Smooth muscle cell (in vitro differentiated cells): ENCODE data around the gene SLC22A17. TPM values are rescaled to one million over a fixed set of nuclear protein-coding genes. Genes with fewer than 3 reads are reported as not detected.

Source experiments
- DNase-seq: peaks from one replicate; lab custom pipeline; 2025; ENCODE audit not compliant: unreplicated experiment; lab: John Stamatoyannopoulos, UW
- H2AFZ ChIP-seq: fragments of 200-600 bp; sonication (generic); 2 replicates; pipeline ENCODE4 v1.6.0; 2016; ENCODE audit warnings: antibody characterized with exemption, low read depth, mild to moderate bottlenecking
- H3F3A ChIP-seq: fragments of 200-600 bp; sonication (generic); 2 replicates; pipeline ENCODE4 v1.6.0; 2017; ENCODE audit warnings: antibody characterized with exemption, low read depth
- H3K27ac ChIP-seq: fragments of 200-600 bp; sonication (generic); 2 replicates; pipeline ENCODE4 v1.5.1; 2016; ENCODE audit warnings: low read depth, mild to moderate bottlenecking
- H3K27me3 ChIP-seq: fragments of 200-600 bp; sonication (generic); 2 replicates; pipeline ENCODE4 v1.6.1; 2016; ENCODE audit warnings: low read depth, mild to moderate bottlenecking
- H3K36me3 ChIP-seq: fragments of 200-600 bp; sonication (generic); 2 replicates; pipeline ENCODE4 v1.5.1; 2016; ENCODE audit warnings: low read depth
- H3K4me1 ChIP-seq: fragments of 200-600 bp; sonication (generic); 2 replicates; pipeline ENCODE4 v1.5.1; 2016; ENCODE audit warnings: low read depth
- H3K4me2 ChIP-seq: fragments of 200-600 bp; sonication (generic); 2 replicates; pipeline ENCODE4 v1.6.0; 2016; ENCODE audit warnings: mild to moderate bottlenecking
- H3K4me3 ChIP-seq: fragments of 200-600 bp; sonication (generic); 2 replicates; pipeline ENCODE4 v1.5.1; 2016; ENCODE audit warnings: mild to moderate bottlenecking
- H3K79me2 ChIP-seq: fragments of 200-600 bp; sonication (generic); 2 replicates; pipeline ENCODE4 v1.6.0; 2016; ENCODE audit warnings: low read depth, mild to moderate bottlenecking
- H3K9ac ChIP-seq: fragments of 200-600 bp; sonication (generic); 2 replicates; pipeline ENCODE4 v1.6.0; 2016; ENCODE audit warnings: low read depth
- H3K9me3 ChIP-seq: fragments of 200-600 bp; sonication (generic); replicated peaks from 2 replicates; pipeline ENCODE4 v1.5.1; 2016; ENCODE audit warnings: low read depth
- H4K20me1 ChIP-seq: fragments of 200-600 bp; sonication (generic); 2 replicates; pipeline ENCODE4 v1.6.0; 2016; ENCODE audit warnings: low read depth
- CTCF ChIP-seq: fragments of 200-600 bp; sonication (generic); IDR thresholded peaks from 2 replicates; pipeline ENCODE4 v1.5.1; 2017; ENCODE audit warnings: borderline replicate concordance, mild to moderate bottlenecking, antibody characterized with exemption; ENCODE audit not compliant: insufficient read depth, poor library complexity, severe bottlenecking
- WGBS: methylation state at CpG from one replicate; pipeline ENCODE4 v1.1.7; 2016; ENCODE audit warnings: low lambda C conversion rate; 5-methylcytosine and 5-hydroxymethylcytosine counted together
- polyA plus RNA-seq: library from polyadenylated mRNA; unstranded; fragments of >200 nt; fragmentation: Nextera tagmentation; extraction: Ambion mirVana; gene quantifications from 2 replicates; pipeline ENCODE4 v1.2.1, GENCODE V29; 2016
- total RNA-seq: library from RNA; depleted of rRNA; stranded (reverse); fragments of >200 nt; gene quantifications from 2 replicates; pipeline ENCODE4 v1.2.3, GENCODE V29; 2014

The SLC22A17 gene
- total and polyA plus RNA-seq, 2 experiments from 2014 or later, result 81.0 to 127 TPM

- no peak overlapping the region for H2AFZ ChIP-seq
- no peak overlapping the region for H3K4me3 ChIP-seq
- H3K27ac ChIP-seq, result peak overlapping the region; percentile 80
- no peak for DNase-seq
- H4K20me1 ChIP-seq, result peaks cover 41% of the 10 kb centered on the region
- no peaks in the 10 kb centered on the region for H3K9me3 ChIP-seq
- H3F3A ChIP-seq, result peaks cover 32% of the 10 kb centered on the region
- H3K4me2 ChIP-seq, result no peak overlapping the region
- no peak for TF ChIP-seq CTCF
- H3K36me3 ChIP-seq, result no peaks in the 10 kb centered on the region
- peak overlapping the region; percentile 26 for H3K9ac ChIP-seq
- H3K27me3 ChIP-seq, result no peaks in the 10 kb centered on the region
- peaks cover 33% of the 10 kb centered on the region for H3K4me1 ChIP-seq
- peaks cover 49% of the 10 kb centered on the region for H3K79me2 ChIP-seq
Measured at GRCh38 chr14:23361320-23361719, 8.6 kb upstream of the SLC22A17 start.

- no peak overlapping the region for H2AFZ ChIP-seq
- no peak overlapping the region for H3K9ac ChIP-seq
- no peak overlapping the region for H3K4me2 ChIP-seq
- peaks cover 47% of the 10 kb centered on the region for H3K79me2 ChIP-seq
- H3F3A ChIP-seq, result peaks cover 29% of the 10 kb centered on the region
- no peak for TF ChIP-seq CTCF
- H3K4me1 ChIP-seq, result peaks cover 33% of the 10 kb centered on the region
- 86% methylated on average over 10 of the region's 11 CpGs for WGBS
- H3K27me3 ChIP-seq, result no peaks in the 10 kb centered on the region
- peaks cover 41% of the 10 kb centered on the region for H4K20me1 ChIP-seq
- no peak for DNase-seq
- no peaks in the 10 kb centered on the region for H3K9me3 ChIP-seq
- H3K36me3 ChIP-seq, result no peaks in the 10 kb centered on the region
- H3K4me3 ChIP-seq, result no peak overlapping the region
- peak overlapping the region; percentile 80 for H3K27ac ChIP-seq
Measured at GRCh38 chr14:23360496-23360895, 7.8 kb upstream of the SLC22A17 start.

- Histone ChIP-seq H4K20me1 (peaks cover 41% of the 10 kb centered on the region), H3F3A (peaks cover 35% of the 10 kb centered on the region), H3K9ac (no peak overlapping the region), H3K79me2 (peaks cover 41% of the 10 kb centered on the region), H3K4me2 (no peak overlapping the region), H3K27ac (no peak overlapping the region), H3K27me3 (no peaks in the 10 kb centered on the region), H2AFZ (no peak overlapping the region), H3K9me3 (no peaks in the 10 kb centered on the region), H3K36me3 (no peaks in the 10 kb centered on the region), H3K4me3 (no peak overlapping the region), H3K4me1 (peaks cover 33% of the 10 kb centered on the region)
- DNase-seq, result no peak
- no peak for TF ChIP-seq CTCF
- 96% methylated on average over 20 of the region's 22 CpGs for WGBS
Measured at GRCh38 chr14:23359722-23360447, 7.2 kb upstream of the SLC22A17 start.

GRCh38 chr14:23359167-23359626 is 6.5 kb upstream of the SLC22A17 start:
- H3K9me3 ChIP-seq, result no peaks in the 10 kb centered on the region
- H3F3A ChIP-seq, result peaks cover 39% of the 10 kb centered on the region
- no peak overlapping the region for H3K9ac ChIP-seq
- no peak overlapping the region for H3K27ac ChIP-seq
- no peak for TF ChIP-seq CTCF
- H3K4me2 ChIP-seq, result no peak overlapping the region
- peaks cover 29% of the 10 kb centered on the region for H3K4me1 ChIP-seq
- DNase-seq, result no peak
- H3K36me3 ChIP-seq, result no peaks in the 10 kb centered on the region
- H4K20me1 ChIP-seq, result peaks cover 41% of the 10 kb centered on the region
- H3K79me2 ChIP-seq, result peaks cover 34% of the 10 kb centered on the region
- H3K4me3 ChIP-seq, result no peak overlapping the region
- no peak overlapping the region for H2AFZ ChIP-seq
- no peaks in the 10 kb centered on the region for H3K27me3 ChIP-seq
- WGBS, result 98% methylated on average over 8 of the region's 11 CpGs
